Measurements from ENCODE around the gene TMEM72. TPM values are rescaled to one million over a fixed set of nuclear protein-coding genes. Genes with fewer than 3 reads are reported as not detected.

TMEM72 gene
- total and polyA plus RNA-seq, 2 of the 13 experiments (the other 11 are each of a cell fraction or from before 2014, with no cell fraction given) = 0.04 TPM; not detected in 1

- TF ChIP-seq ARID5B (CRISPR knock-in tag; IDR thresholded peaks at IDR 0.05) = peak; percentile 58; the same call in 1 of the 2 replicates
- no peak for TF ChIP-seq PTBP1 (IDR thresholded peaks at IDR 0.05; ENCODE audit: low read depth, low read length, poor library complexity, severe bottlenecking)
- TF ChIP-seq TEAD3 (CRISPR knock-in tag; optimal IDR thresholded peaks at IDR 0.05; ENCODE audit: borderline replicate concordance) = peak; percentile 31
- peak; percentile 83 for TF ChIP-seq TBX3 (IDR thresholded peaks at IDR 0.05; ENCODE audit: borderline replicate concordance)
- TF ChIP-seq PAF1 (CRISPR knock-in tag; IDR thresholded peaks at IDR 0.05) = no peak
- 0 out of 4 replicates have a peak, but pooled peaks of 1 of the 2 experiments have one; percentile 27 for TF ChIP-seq NR2F1 (CRISPR knock-in tag; IDR thresholded peaks at IDR 0.05)
- 0 out of 2 replicates have a peak, but pooled peaks have one; percentile 37 for TF ChIP-seq ZNF615 (CRISPR knock-in tag; IDR thresholded peaks at IDR 0.05; ENCODE audit: borderline replicate concordance)
- TF ChIP-seq LBX2 (CRISPR knock-in tag; IDR thresholded peaks at IDR 0.05; ENCODE audit: borderline replicate concordance) = 0 out of 2 replicates have a peak, but pooled peaks have one; percentile 42
- TF ChIP-seq UBTF (CRISPR knock-in tag; IDR thresholded peaks at IDR 0.05) = peak; percentile 71
- TF ChIP-seq ZNF430 (CRISPR knock-in tag; IDR thresholded peaks at IDR 0.05) = no peak
- no peak for TF ChIP-seq TFAP4 (IDR thresholded peaks at IDR 0.05; ENCODE audit: borderline replicate concordance, low read depth)
- TF ChIP-seq ZNF563 (CRISPR knock-in tag; IDR thresholded peaks at IDR 0.05) = no peak
- TF ChIP-seq ZFP91 (CRISPR knock-in tag; IDR thresholded peaks at IDR 0.05; ENCODE audit: borderline replicate concordance) = peak; percentile 85; the same call in 1 of the 2 replicates
- no peak for TF ChIP-seq AKNA (CRISPR knock-in tag; IDR thresholded peaks at IDR 0.05; ENCODE audit: borderline replicate concordance)
Observed at GRCh38 chr10:44911081-44911540, at the start of gene TMEM72 (continued).
